ES-I3 (cell line): ENCODE measurements around the gene RPRD2.

Source experiments
- H3K36me3 ChIP-seq: 2 replicates; pipeline ENCODE4 v1.6.1; 2013; ENCODE audit warnings: mild to moderate bottlenecking, low read length, control low read depth, moderate library complexity; ENCODE audit not compliant: insufficient read depth
- H3K4me1 ChIP-seq: 2 replicates; pipeline ENCODE4 v1.6.1; 2013; ENCODE audit warnings: mild to moderate bottlenecking, control low read depth, low read length; ENCODE audit not compliant: insufficient read depth
- H3K9ac ChIP-seq: 2 replicates; pipeline ENCODE4 v1.6.1; 2013; ENCODE audit warnings: low read depth, mild to moderate bottlenecking, low read length, moderate library complexity
- H3K9me3 ChIP-seq: 2 replicates; pipeline ENCODE4 v1.6.1; 2013; ENCODE audit warnings: mild to moderate bottlenecking, low read length, moderate library complexity; ENCODE audit not compliant: control insufficient read depth, insufficient read depth

RPRD2 gene

DNA sequence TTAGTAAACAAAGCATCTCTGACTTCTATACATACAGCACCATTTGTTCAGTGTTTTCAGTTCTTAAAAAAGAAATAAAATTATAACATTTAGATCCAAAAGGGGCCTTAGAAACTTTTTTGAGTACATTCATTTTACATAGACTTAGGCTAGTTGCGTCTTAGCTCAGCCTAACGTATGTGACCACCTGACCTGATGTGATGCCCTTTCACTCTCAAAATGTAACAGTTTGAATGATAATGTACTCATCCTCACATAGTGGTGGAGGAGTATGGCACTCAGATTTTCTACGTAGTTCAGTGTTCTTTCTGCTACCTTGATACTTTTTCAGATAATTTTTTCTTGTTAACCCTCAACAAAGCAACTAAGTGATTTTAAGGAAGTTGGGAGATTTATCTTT is 43.4 kb downstream of the RPRD2 start:
- Histone ChIP-seq H3K9me3 (no peaks in the 10 kb centered on the region), H3K36me3 (no peaks in the 10 kb centered on the region), H3K9ac (no peak overlapping the region), H3K4me1 (peaks cover 11% of the 10 kb centered on the region)

DNA sequence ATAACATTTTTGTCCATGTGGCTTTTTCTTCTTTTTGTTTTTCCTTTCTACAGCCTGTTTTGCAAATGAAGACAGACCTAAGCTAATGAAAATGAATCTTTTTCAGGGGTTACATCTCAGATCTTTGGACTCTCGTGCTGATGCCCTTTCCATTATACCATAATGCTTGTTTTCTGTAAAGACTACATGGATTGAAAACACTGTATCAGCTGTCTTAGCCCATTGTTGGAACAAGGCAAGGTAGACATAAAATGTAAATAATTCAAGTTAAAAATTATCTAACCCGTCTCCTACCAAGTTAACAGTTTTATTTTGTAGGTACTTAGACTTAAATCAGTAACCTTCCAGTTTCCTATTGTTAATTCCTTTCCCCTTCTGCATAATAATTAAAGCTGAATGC is 44.9 kb downstream of the RPRD2 start:
- Histone ChIP-seq H3K9ac (no peak overlapping the region), H3K9me3 (no peaks in the 10 kb centered on the region), H3K36me3 (no peaks in the 10 kb centered on the region), H3K4me1 (peaks cover 11% of the 10 kb centered on the region)

GRCh38 chr1:150409504-150410362 is 45.8 kb downstream of the RPRD2 start:
- Histone ChIP-seq H3K9me3 (no peaks in the 10 kb centered on the region), H3K9ac (no peak overlapping the region), H3K36me3 (no peaks in the 10 kb centered on the region), H3K4me1 (peaks cover 11% of the 10 kb centered on the region)

DNA sequence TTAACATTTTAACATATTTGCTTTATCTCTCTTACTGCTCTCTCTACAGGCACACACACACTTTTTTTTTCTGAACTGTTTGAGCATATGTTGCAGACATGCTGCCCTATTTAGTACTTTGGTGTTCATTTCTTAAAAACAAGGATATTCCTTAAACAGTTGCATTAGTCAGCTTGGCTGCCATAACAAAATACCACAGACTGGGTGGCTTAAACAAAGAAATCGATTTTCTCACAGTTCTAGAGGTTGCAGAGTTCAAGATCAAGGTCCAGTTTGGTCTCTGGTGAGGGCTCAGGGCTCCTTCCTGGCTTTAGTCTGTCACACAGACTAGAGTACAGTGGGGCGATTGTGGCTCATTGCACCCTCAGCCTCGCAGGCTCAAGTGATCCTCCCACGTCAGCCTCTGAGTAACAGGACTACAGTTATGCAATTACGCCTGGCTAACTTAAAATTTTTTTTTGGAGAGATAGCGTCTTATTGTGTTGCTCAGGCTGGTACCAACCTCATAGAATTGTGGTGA is 46.7 kb downstream of the RPRD2 start:
- Histone ChIP-seq H3K4me1 (peaks cover 11% of the 10 kb centered on the region), H3K9me3 (no peaks in the 10 kb centered on the region), H3K36me3 (no peaks in the 10 kb centered on the region), H3K9ac (no peak overlapping the region)

- Histone ChIP-seq H3K4me1 (no peaks in the 10 kb centered on the region; the same call in 1 of the 2 replicates), H3K9me3 (no peaks in the 10 kb centered on the region), H3K36me3 (no peaks in the 10 kb centered on the region), H3K9ac (no peak overlapping the region)
Observed at GRCh38 chr1:150414592-150414991, 50.6 kb downstream of the RPRD2 start.

DNA sequence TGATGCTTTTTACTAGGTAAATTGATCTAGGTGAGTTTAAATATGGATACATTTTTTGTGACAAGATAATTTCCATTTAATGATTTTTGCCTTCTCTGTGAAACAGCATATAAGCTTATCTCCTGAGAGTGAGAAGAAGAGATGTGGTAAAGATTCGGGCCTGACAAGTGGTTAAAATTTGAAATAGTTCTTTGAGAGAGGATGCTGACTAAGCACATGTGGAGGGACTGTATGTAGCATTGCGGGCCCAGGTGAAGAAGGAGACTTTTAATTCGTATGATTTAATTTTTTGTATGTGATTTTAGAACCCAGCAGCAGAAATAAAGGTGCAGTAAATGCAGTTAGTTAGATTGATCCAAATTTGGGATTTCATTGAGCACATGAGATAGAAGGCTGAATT is 51.9 kb downstream of the RPRD2 start:
- Histone ChIP-seq H3K36me3 (no peaks in the 10 kb centered on the region), H3K4me1 (no peaks in the 10 kb centered on the region), H3K9ac (no peak overlapping the region), H3K9me3 (no peaks in the 10 kb centered on the region)

DNA sequence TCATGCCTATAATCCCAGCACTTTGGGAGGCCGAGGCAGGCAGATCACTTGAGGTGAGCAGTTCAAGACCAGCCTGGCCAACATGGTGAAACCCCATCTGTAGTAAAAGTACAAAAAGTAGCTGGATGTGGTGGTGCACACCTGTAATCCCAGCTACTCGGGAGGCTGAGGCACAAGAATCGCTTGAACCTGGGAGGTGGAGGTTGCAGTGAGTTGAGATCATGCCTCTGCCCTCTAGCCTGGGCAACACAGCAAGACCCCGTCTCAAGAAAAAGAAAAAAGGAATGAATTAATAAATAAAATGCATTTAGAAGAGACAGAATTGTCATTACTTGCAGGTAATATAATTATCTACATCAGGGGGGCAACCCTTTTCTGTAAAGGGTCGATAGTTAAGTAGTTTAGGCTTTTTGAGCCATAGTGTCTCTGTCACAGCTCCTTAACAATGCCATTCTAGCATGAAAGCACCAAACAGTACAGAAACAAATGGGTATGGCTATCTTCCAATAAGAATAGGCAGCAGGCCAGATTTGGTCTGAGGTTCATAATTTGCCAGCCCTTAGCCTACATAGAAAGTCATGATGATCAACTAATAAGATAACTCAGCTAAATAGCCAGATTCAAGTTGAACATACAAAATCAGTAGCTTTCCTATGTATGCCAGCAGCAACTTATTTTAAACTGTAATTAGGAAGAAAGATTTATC is 56.8 kb downstream of the RPRD2 start:
- Histone ChIP-seq H3K4me1 (no peaks in the 10 kb centered on the region), H3K9me3 (no peaks in the 10 kb centered on the region), H3K36me3 (no peaks in the 10 kb centered on the region), H3K9ac (no peak overlapping the region)

DNA sequence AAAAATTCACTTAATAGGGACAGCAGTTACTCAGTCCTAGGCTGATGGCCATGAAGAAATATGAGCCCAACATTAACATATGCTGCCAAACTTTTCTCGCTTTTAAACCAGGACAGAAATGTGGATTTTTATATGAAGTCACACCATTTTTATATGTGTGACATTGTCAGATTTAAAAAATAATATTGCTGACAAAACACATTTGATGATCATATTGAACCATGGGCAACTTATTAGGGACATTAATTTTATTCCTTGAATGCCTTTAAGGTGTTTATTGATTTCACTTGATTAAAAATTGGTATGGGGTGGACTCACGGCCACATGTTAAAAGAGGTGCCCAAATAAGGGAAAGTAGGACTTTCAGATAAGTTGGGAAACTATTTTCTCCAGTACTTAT is 58.6 kb downstream of the RPRD2 start:
- Histone ChIP-seq H3K9me3 (no peaks in the 10 kb centered on the region), H3K9ac (no peak overlapping the region), H3K36me3 (no peaks in the 10 kb centered on the region), H3K4me1 (no peaks in the 10 kb centered on the region)

GRCh38 chr1:150429805-150430204 is 65.9 kb downstream of the RPRD2 start:
- Histone ChIP-seq H3K4me1 (peaks cover 4% of the 10 kb centered on the region; the same call in 1 of the 2 replicates), H3K36me3 (no peaks in the 10 kb centered on the region), H3K9me3 (no peaks in the 10 kb centered on the region), H3K9ac (no peak overlapping the region)

DNA sequence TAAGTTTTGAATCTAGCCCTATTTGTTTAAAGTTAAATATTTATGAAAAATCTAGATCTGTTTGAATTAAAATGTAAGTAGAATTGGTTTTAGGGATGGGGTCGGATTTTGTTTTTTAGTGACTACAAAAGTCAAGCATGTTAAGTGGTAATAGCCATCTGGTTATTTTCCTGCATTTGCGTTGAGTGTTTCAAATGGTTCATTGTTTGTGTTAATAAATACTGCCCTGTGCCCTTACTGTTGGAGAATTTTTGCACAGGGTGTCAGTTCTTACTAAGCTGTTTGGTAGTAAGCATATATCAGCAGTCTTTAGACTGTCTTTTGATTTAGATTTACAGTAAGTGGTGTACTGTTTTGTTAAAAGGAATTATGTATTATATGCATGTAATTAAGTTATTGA is 77.2 kb downstream of the RPRD2 start:
- no peak overlapping the region for H3K9ac ChIP-seq
- H3K9me3 ChIP-seq, result no peaks in the 10 kb centered on the region
- peaks cover 4% of the 10 kb centered on the region; the same call in 1 of the 2 replicates for H3K36me3 ChIP-seq
- H3K4me1 ChIP-seq, result no peaks in the 10 kb centered on the region

- no peaks in the 10 kb centered on the region for H3K4me1 ChIP-seq
- no peak overlapping the region for H3K9ac ChIP-seq
- H3K9me3 ChIP-seq, result no peaks in the 10 kb centered on the region
- H3K36me3 ChIP-seq, result peaks cover 4% of the 10 kb centered on the region; the same call in 1 of the 2 replicates
Observed at GRCh38 chr1:150444232-150444631, 80.3 kb downstream of the RPRD2 start.

DNA sequence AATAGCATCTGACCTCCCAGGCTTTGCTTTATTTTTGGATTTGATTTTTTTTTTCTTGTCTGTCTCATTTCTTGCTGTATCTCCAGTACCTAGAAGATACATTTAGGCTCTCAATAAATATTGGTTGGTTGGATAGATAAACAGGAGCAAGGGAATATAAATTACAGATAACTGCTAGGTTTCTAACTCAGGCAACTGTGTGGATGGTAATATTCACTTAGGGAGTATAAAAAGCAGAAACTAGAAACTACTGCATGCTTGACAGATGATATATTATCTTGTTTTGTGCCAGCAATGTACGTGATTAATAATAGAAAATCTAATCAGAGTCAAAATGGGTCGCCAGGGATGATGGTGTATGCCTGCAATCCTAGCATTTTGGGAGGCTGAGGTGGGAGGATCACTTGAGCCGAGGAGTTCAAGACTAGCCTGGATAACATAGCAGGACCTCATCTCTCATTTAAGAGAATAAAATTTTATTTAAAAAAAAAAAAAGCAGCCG is 92.2 kb downstream of the RPRD2 start:
- no peaks in the 10 kb centered on the region for H3K4me1 ChIP-seq
- no peaks in the 10 kb centered on the region for H3K9me3 ChIP-seq
- H3K9ac ChIP-seq, result no peak overlapping the region
- H3K36me3 ChIP-seq, result peaks cover 9% of the 10 kb centered on the region; the same call in 1 of the 2 replicates

DNA sequence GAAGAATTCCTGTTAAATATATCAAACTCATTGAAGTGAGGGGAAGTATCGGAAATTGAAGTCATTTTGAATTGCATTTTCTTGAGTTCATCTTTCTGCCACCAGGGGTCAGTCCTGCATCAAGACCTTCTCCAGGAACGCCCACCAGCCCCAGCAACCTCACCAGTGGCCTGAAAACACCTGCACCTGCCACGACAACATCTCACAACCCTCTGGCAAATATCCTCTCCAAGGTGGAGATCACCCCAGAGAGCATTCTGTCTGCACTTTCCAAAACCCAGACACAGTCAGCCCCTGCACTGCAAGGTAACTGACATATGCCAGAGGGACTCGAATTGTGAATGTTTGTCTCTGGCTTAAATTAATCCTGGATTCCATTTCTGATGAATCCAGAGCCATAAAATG is 100.5 kb downstream of the RPRD2 start:
- Histone ChIP-seq H3K36me3 (peaks cover 3% of the 10 kb centered on the region), H3K4me1 (no peaks in the 10 kb centered on the region), H3K9me3 (no peaks in the 10 kb centered on the region), H3K9ac (no peak overlapping the region)

DNA sequence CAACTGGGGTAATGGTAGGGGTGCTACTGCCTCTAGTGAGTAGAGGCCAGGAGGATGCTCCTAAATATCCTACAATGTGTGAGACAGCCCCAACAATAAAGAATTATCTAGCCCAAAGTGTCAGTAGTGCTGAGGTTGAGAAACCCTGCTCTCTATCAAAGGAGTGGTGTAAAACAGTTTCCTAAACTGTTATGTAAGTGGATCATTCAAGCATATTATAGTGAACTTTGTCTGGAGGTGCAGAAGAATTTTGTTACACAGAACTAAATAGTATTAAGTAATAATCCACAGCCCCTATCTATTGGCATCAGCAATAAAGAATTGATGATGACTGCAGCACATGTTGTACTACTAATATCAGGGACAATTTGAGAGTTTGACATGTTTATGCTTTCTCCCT is 103.0 kb downstream of the RPRD2 start:
- Histone ChIP-seq H3K9me3 (no peaks in the 10 kb centered on the region), H3K4me1 (0 out of 2 replicates have a peak, but pooled peaks cover 3% of the 10 kb centered on the region), H3K9ac (no peak overlapping the region), H3K36me3 (peaks cover 18% of the 10 kb centered on the region)
